ENCODE results near the gene SLC25A19. TPM values are rescaled to one million over a fixed set of nuclear protein-coding genes. Genes with fewer than 3 reads are reported as not detected.
A peak's percentile ranks its signal among the peaks of the same experiment; 100 is the strongest.

Gene SLC25A19
- total RNA-seq, 1 donor from 2014 or later, result 9.2 TPM

DNA sequence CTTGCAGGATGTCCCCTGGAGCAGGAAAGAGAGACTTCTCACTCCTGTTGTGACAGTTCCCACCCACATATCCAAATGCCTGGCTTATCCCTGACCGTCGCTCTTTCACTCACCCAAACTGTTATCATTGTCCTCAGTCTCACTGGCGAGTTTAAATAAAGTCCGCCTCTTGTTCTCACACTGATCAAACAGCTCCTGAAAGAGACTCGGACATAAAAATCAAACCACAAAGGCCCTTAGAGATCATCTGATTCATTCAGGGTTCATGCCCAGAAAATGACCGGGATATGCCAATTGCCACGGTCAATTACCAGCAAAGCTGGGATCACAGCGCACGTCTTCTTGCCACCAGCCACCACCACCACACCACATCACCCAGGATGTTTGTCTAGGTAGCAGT is 47.7 kb downstream of the SLC25A19 start:
- no peak for ATAC-seq

DNA sequence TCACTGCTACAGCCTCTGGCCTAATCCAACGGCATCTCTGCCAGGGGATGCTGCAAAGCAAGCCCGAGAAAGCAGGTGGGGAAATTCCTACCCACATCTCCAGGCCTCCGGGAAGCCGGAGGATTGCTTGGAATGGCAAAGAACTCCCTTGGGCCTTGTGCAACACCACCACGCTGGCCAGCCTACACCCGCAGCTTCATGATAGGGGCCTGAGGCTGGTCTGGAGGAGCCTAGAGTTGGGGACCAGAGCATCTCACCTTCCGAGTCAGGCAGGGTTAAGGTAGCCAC is 48.1 kb downstream of the SLC25A19 start:
- ATAC-seq, result no peak

DNA sequence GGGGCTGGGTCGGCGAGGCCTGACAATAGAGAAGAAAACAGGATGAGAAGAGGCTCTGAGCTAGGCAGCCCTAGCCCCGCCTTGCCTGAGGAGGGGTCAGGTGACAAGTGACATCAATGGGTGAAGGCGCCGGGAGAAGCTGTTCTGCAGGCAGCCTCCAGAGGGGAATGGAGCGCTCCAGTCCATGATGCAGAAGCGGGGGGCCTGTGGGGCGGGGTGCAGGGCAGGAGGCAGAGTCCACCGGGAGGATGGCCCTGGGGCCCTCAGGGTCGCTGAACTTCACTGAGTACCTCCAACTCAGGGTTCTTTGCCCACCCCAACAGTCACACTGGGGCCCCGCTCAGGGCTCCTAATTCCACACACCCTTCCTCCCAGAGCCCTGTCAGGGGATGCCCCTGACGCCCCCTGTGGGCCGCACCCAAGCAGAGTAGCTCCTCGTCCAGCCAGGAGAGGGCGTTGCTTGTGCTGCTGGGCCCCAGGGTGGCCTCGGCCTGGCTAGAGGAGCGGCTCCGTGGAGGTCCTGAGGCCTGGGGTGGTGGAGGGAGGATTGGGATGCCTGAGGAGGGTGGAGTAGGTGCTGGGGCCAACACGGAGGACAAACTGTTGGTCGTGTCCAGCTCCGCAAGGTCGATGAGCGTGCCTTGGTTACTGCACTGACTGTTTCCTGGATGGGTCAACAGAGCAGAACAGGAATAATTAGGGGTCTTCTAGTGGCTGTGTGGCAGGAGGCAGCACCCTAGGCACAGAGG is 48.7 kb downstream of the SLC25A19 start:
- ATAC-seq, result peak; percentile 17

GRCh38 chr17:75239778-75240393 is 49.3 kb downstream of the SLC25A19 start:
- ATAC-seq, result no peak

DNA sequence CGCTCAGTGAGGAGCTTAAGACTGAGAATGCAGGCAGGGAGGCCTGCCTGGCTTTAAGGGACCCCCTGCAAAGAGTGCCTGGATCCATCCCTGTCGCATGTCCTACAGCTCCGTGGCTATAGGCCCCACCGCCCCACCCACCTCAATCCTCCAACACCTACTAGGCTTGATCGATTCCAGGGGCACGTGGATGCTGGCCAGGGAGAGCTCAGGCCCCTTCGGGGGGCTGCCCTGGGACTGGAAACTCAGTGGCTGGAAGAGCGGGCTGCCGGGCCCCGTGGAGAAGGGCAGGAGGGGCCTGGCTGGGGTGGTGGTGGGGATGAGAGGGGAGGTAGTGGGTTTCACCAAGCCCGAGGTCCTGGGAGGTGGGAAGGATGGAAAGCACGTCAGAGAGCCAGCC is 50.0 kb downstream of the SLC25A19 start:
- ATAC-seq, result no peak

DNA sequence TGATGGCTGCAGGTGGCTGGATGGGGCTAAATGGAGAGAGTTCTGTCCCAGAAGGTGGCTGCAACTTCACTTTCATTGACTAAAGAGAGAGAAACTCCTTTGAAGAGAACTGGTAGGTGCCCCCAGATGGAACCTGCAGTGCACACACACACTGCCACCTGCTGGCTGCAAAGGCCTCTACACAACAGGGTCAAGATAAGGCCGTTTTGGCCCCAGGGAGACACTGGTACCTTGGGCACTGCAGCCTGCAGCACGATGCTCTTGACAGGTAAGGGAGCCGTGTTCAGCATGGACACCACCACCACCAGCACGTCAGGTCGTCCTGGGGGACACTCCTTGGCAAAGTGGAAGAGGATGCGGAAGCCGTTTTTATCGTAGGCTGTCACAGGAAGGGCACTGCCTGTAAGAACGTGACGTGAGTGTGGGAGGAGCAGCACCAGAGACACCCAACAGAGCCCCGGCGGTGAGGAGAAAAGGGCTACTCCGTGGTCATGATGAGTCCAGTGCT is 50.5 kb downstream of the SLC25A19 start:
- ATAC-seq, result peak; percentile 51

- no peak for ATAC-seq
These were observed 51.1 kb downstream of the SLC25A19 start for GRCh38 chr17:75238020-75238580.

DNA sequence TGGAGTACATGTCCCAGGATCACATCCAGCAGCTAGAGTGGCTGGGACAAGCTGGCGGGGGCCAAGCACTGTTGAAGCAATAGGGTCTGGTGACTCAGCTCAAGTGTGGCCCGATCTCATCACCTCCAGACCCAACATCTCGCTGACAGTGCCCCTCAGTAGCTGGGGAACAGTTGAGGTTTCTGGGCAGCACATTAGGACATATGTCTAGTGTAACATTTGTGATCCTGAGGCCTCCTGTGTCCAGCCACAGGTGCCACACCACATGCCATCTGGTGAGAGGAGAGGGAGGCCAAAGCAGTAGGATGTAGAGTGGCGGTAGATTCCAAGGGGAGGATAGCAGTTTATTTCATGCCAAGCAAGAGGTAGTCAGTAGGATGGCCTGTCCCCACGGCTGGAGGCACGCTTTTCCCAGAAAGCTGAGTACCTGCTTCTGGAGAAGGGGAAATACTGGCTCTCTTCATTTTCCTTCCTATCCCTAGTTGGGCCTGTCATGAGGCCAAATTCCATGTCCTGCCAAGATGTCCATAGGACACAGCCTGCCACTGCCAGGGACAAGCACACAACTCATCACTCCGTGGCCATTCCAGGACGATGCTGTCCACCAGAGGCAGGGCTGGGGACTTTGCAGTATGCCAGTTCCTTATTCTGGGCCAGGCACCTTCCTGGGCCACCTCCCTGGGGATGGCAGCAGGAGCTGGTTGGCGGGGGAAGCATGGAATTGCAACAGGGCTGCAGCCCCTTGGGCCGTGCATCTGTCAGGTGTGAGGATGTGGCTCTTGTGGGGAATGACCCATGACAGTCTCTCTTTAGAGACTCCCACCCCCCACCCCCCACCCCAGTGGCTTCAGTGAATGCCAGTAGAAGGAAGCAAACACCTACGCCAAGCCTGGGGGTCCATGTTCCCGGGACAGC is 51.9 kb downstream of the SLC25A19 start:
- no peak for ATAC-seq

GRCh38 chr17:75232786-75233185 is 56.4 kb downstream of the SLC25A19 start:
- no peak for ATAC-seq

GRCh38 chr17:75231741-75232464 is 57.3 kb downstream of the SLC25A19 start:
- no peak for ATAC-seq

DNA sequence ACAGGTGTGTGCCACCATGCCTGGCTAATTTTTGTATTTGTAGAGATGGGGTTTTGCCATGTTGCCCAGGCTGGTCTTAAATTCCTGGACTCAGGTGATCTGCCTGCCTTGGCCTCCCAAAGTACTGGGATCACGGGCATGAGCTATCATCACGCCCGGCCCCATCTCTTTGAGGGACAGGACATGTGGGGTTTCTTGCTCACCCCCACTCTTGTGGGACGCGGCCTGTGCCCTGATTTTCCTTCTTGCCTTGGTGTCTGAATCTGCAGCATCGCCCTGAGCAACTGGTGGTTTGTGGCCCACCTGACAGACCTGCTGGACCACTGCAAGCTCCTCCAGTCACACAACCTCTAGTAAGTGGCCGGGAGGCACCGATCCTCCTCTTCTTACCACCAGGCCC is 58.2 kb downstream of the SLC25A19 start:
- ATAC-seq, result no peak

DNA sequence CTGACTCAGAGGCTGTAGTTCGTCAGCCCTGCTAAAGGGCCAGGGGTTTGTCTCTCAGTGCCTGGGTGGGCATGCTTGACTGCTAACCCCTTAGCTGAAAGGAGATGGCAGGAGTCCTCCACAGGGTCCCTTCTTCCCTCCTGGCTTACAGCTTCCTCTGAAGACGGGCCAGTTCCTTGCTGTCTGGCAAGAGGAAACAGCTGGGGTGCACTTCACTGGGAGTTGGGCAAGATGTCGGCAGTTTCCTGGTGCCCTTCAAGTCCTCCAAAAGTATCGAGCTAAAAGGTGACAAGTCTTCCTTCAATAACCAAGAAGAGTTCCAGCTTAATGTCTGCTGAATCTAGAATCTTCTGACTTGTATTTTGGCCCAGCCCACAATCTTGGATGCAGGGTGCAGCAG is 60.4 kb downstream of the SLC25A19 start:
- ATAC-seq, result no peak

GRCh38 chr17:75228305-75228704 is 60.9 kb downstream of the SLC25A19 start:
- ATAC-seq, result no peak

- no peak for ATAC-seq
These were observed 61.5 kb downstream of the SLC25A19 start for GRCh38 chr17:75227729-75228128.

GRCh38 chr17:75225016-75225415 is 64.2 kb downstream of the SLC25A19 start:
- peak; percentile 9 for ATAC-seq

Other genes with a start within 250 kb of the SLC25A19 start
- gene ATP5PD, start 242.5 kb downstream of the SLC25A19 start, total RNA-seq, result 314 TPM
- 13.2 TPM for gene KCTD2, start 242.2 kb downstream of the SLC25A19 start, total RNA-seq
- 13.9 TPM for gene SLC16A5, start 201.5 kb downstream of the SLC25A19 start, total RNA-seq
- gene ARMC7, start 179.5 kb downstream of the SLC25A19 start, total RNA-seq, result 6.3 TPM
- 66.6 TPM for gene NT5C, start 157.7 kb downstream of the SLC25A19 start, total RNA-seq
- gene JPT1, start 134.9 kb downstream of the SLC25A19 start, total RNA-seq, result 328 TPM
- gene SUMO2, start 106.5 kb downstream of the SLC25A19 start, total RNA-seq, result 317 TPM
- gene NUP85, start 83.8 kb downstream of the SLC25A19 start, total RNA-seq, result 43.0 TPM
- 20.6 TPM for gene GGA3, start 27.8 kb downstream of the SLC25A19 start, total RNA-seq
- gene MRPS7, start 27.6 kb downstream of the SLC25A19 start, total RNA-seq, result 59.1 TPM
- gene MIF4GD, start 18.2 kb downstream of the SLC25A19 start, total RNA-seq, result 18.4 TPM
- gene GRB2, start 116.2 kb upstream of the SLC25A19 start, total RNA-seq, result 64.4 TPM
- 36.2 TPM for gene TMEM94, start 167.2 kb upstream of the SLC25A19 start, total RNA-seq
- gene CASKIN2, start 226.1 kb upstream of the SLC25A19 start, total RNA-seq, result 13.9 TPM
- 23.2 TPM for gene TSEN54, start 227.1 kb upstream of the SLC25A19 start, total RNA-seq
- 82.1 TPM for gene LLGL2, start 236.3 kb upstream of the SLC25A19 start, total RNA-seq

All from esophagus mucosa (tissue), 1 donor.